ENCODE results near the gene PANK2. TPM values are rescaled to one million over a fixed set of nuclear protein-coding genes. Genes with fewer than 3 reads are reported as not detected.

PANK2 gene
- total and polyA plus RNA-seq, 10 of the 15 experiments (the other 5 are each of a cell fraction or from before 2014, with no cell fraction given): 13.2 to 43.4 (median 33.3) TPM

- Histone ChIP-seq H3K4me1 (ENCODE audit: control insufficient read depth, insufficient read depth, low read length) (peaks cover 34% of the 10 kb centered on the region), H3K4me2 (ENCODE audit: control insufficient read depth, insufficient read depth) (peak overlapping the region; percentile 60), H3K36me3 (ENCODE audit: control insufficient read depth in 2 of 2, insufficient read depth in 2 of 2, low read length in 1 of 2) (peaks cover 2 to 7% of the 10 kb centered on the region in 2 experiments; a peak in 3 of 4 replicates), H3K9ac (ENCODE audit: control insufficient read depth, insufficient read depth, low read length) (peak overlapping the region; percentile 30; the same call in 1 of the 2 replicates), H3K27me3 (replicated peaks in 1 of 2; ENCODE audit: control insufficient read depth in 2 of 2, insufficient read depth in 2 of 2, low read length in 1 of 2) (no peaks in the 10 kb centered on the region), H3K4me3 (peak overlapping the region; percentile 49), H4K20me1 (ENCODE audit: control insufficient read depth, insufficient read depth) (peaks cover 16% of the 10 kb centered on the region), H2AFZ (ENCODE audit: control insufficient read depth, low read depth, low read length) (no peak overlapping the region), H3K79me2 (ENCODE audit: control insufficient read depth, insufficient read depth, low read length) (peaks cover 93% of the 10 kb centered on the region), H3K27ac (ENCODE audit: control insufficient read depth, insufficient read depth) (no peak overlapping the region), H3K9me3 (replicated peaks; ENCODE audit: control insufficient read depth, insufficient read depth, low read length) (no peaks in the 10 kb centered on the region)
- no peak for DNase-seq (ENCODE audit: low read depth, low spot score)
- intact Hi-C loops (cut with micrococcal nuclease; ENCODE audit: unreplicated experiment) (no loop called here), in situ Hi-C loops (cut with MboI) (no loop called here)
- RAD21 ChIA-PET (ENCODE audit: unreplicated experiment): interaction anchor here (0.9 to 2.4 kb wide), 3 partner anchors 10 to 13 kb away, joined by 3 to 10 read pairs (median 4); no protein-coding TSS in a partner anchor
- CTCF ChIA-PET: interaction anchor here (1.4 kb wide), 1 partner anchor 10 kb away, joined by 9 read pairs; no protein-coding TSS in a partner anchor
- ATAC-seq: peak; percentile 28
- BruUV-seq (replicated peaks): TSS peak; percentile 6
- no peak for TF ChIP-seq HCFC1 (IDR thresholded peaks at IDR 0.05; ENCODE audit: low read length)
- no peak for TF ChIP-seq GATAD2B (conservative IDR thresholded peaks at IDR 0.05; ENCODE audit: low read depth)
- no peak for TF ChIP-seq POU2F2 (IDR thresholded peaks at IDR 0.05; ENCODE audit: borderline replicate concordance, low read depth, low read length)
- no peak for TF ChIP-seq STAT3 (IDR thresholded peaks at IDR 0.05; ENCODE audit: low read depth, low read length)
- TF ChIP-seq TCF7 (IDR thresholded peaks at IDR 0.05; ENCODE audit: borderline replicate concordance): no peak
- TF ChIP-seq SPI1 (IDR thresholded peaks at IDR 0.05; ENCODE audit: borderline replicate concordance, insufficient read depth, low read depth, low read length): no peak
- TF ChIP-seq ZNF592 (IDR thresholded peaks at IDR 0.05): no peak
- TF ChIP-seq ATF3 (IDR thresholded peaks at IDR 0.05; ENCODE audit: borderline replicate concordance, extremely low read depth, low read depth, low read length): no peak
- no peak for TF ChIP-seq MTA3 (IDR thresholded peaks at IDR 0.05; ENCODE audit: borderline replicate concordance, low read length)
- no peak for TF ChIP-seq BCL3 (IDR thresholded peaks at IDR 0.05; ENCODE audit: borderline replicate concordance, insufficient read depth, low read depth, low read length, poor library complexity, severe bottlenecking)
- WGBS (ENCODE audit: insufficient coverage, insufficient replicate concordance, low lambda C conversion rate, missing lambda C conversion rate): 16% methylated on average over 10 of the region's 10 CpGs
- SMC1A ChIA-PET (ENCODE audit: uncharacterized antibody, unreplicated experiment): interaction anchor here (0.5 to 9.8 kb wide), 3 partner anchors 10 to 39 kb away, joined by 3 to 69 read pairs (median 4); no protein-coding TSS in a partner anchor
- no peak for FAIRE-seq
- POLR2A ChIA-PET: interaction anchor here (0.6 to 1.3 kb wide), 2 partner anchors 9 to 80 kb away, joined by 4 to 16 read pairs; no protein-coding TSS in a partner anchor
Measured at GRCh38 chr20:3896853-3897583, 7.8 kb downstream of the PANK2 start.

Measured in GM12878 (cell line).